Fibroblast of skin of left quadriceps (primary cell): Measurements from ENCODE around the gene RNF135.
A peak's percentile ranks its signal among the peaks of the same experiment; 100 is the strongest.
"Not testable (repeated sequence)": the region's sequence is repeated elsewhere in the genome, so short reads cannot be mapped to it uniquely, and the experiment has no call there.

Experiments used
- DNase-seq, 2 experiments: peaks; one replicate each; pipeline ENCODE4 v3.0.0-alpha.2; 2013; ENCODE audit warnings: low read depth in 2 of 2

Gene RNF135

GRCh38 chr17:30997842-30998241 is 27.0 kb downstream of the RNF135 start:
- no peak for DNase-seq

DNA sequence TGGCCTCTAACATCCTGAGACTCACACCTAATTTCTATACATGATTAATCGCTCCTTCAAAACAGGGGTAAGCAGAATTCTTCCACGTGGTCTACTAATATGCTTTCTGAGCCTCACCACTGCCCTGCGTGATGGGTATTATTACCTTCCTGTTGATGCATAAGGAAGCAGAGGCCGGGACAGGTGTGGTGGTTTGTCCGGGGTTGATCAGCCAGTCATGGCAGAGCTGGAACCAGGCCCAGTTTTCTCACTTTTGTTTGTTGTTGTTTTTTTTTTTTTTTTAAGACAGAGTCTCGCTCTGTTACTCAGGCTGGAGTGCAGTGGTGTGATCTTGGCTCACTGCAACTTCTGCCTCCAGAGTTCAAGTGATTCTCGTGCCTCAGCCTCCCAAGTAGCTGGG is 31.2 kb downstream of the RNF135 start:
- no peak for DNase-seq

DNA sequence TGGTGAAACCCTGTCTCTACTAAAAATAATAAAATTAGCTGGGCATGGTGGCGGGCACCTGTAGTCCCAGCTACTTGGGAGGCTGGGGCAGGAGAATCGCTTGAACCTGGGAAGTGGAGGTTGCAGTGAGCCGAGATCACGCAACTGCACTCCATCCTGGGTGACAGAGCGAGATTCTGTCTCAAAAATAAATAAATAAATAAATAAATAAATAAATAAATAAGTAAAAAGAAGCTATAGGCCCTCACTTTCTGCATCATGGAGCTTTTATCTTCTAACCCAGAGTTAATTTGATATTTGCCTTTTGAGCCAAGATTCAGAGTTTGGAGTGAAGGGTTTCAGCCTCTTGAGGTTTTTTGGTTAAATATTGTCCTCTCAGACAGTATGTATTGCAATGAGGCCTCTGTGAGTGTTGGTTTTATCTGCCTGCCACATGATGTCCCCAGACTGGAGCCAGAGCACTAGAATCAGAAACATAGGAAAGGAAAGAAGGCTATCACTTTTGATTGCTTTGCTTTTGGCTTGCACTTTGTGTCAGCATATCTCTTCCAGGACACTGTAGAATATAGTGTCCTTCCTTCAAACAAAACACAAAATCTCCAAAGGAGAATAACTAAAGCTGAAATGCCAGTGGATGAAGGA is 32.5 kb downstream of the RNF135 start:
- no peak for DNase-seq

GRCh38 chr17:31004160-31004559 is 33.3 kb downstream of the RNF135 start:
- no peak for DNase-seq

DNA sequence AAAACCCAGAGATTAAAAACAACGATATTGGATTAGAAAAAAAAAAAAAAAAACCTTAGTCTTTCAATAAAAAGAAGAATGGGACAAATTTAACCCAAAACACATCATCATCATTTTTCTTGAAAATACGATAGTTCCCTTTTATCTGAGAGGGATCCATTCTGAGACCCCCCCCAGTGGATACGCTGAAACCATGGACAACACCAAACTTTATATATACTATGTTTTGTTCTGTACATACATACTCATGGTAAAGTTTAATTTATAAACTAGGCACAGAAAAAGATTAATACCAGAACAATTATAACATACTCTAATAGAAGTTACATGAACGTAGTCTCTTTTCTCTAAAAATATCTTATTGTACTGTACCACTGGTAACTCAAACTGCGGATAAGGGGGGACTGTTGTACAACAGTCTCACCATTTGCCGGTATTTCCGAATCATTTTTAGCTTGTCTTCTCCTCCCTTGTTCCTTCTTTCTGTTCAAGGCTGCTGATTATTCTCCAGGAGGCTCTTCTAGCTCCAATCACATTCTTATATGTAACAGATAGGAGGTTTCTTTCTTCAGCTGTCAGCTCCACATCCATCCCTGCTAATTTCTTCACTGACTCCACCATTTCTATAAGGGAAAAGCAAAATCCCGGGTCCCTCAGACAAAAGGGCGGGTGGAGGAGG is 37.0 kb downstream of the RNF135 start:
- no peak for DNase-seq

DNA sequence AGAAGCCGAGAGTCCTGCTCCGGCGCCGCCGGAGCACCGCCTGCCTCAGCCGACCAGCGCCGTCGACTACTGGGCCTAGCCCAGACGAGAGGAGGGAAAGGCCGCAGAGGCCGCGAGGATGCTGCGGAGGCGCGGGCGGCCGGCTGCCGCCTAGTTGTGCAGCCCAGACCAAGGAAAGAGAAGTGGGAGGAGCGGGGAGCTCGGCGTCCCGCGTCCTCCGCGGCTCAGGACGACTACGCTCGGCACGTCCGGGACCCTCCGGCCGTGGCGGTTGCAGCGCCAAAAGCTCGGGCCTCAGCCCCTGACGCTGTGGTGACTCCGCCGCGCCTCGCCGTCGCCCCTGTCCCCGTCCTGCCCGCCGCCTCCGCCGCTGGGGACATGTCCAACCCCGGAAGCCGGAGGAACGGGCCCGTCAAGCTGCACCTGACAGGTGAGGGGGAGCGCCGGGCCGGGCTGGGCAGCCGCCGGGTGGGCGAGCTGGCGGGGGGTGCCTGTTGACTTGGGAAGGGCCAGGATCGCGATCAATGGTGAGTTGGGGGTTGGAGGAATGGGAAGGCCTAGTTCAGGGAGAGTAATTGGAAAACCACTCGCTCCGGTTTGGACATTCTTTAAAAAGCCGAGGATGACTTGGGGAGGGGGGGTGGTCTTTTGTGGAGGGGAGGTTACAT is 37.7 kb downstream of the RNF135 start:
- peak in 1 of 2 experiments; percentile 12 for DNase-seq

GRCh38 chr17:31009042-31009702 is 38.3 kb downstream of the RNF135 start:
- not testable (repeated sequence) for DNase-seq

DNA sequence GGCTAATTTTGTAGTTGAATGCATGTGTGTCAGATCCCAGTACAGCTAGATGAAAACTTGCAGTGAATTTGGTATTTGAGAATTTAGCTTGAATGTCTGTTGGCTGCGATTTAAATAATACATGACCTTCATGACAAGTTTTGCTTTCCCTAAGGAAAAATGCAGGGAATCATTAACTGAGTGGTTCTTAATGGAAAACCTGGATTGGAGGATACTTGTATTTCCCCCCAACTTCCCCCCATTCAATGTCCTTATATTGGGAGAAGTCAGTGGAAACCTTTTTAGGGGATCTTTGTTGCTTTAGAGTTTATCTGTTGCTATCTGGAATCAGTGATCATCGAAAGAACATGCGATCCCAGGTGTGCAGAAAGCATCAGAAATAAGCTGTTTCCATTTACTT is 39.2 kb downstream of the RNF135 start:
- not testable (repeated sequence) for DNase-seq

DNA sequence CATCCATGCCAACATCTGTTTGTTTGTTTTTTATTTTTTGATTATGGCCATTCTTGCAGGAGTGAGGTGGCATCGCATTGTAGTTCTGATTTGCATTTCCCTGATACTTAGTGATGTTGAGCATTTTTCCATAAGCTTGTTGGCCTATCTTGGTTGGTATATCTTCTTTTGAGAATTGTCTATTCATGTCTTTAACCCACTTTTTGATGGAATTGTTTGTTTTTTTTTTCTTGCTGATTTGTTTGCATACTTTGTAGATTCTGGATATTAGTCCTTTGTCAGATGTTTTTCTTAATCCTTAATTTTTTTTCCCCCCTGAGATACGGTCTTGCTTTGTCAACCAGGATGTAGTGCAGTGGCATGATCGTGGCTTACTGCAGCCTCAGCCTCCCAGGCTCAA is 43.0 kb downstream of the RNF135 start:
- DNase-seq = no peak

GRCh38 chr17:31015639-31016038 is 44.8 kb downstream of the RNF135 start:
- no peak for DNase-seq

- no peak for DNase-seq
Measured at GRCh38 chr17:31019004-31019403, 48.2 kb downstream of the RNF135 start.

DNA sequence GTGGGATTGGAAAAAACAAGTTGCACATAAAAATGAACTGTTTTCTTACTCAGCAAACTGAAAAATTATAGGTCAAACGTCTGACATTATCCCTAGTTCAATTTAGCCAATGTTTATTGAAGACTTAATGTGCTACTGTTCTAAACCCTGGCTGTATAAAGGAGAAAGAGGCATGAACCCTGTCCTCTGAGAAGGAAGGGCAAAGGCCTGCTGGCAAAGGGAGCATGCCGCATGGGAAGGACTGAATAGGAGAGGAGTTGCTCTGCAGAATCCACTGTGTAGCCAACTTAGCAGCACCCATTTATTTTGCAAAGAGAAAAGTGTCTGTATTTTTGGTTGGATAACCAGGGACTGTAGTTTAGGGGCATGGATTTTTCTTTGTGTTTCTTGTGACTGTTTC is 52.3 kb downstream of the RNF135 start:
- DNase-seq = not testable (repeated sequence)

GRCh38 chr17:31031841-31032240 is 61.0 kb downstream of the RNF135 start:
- no peak for DNase-seq

GRCh38 chr17:31035611-31036010 is 64.8 kb downstream of the RNF135 start:
- DNase-seq = not testable (repeated sequence)

DNA sequence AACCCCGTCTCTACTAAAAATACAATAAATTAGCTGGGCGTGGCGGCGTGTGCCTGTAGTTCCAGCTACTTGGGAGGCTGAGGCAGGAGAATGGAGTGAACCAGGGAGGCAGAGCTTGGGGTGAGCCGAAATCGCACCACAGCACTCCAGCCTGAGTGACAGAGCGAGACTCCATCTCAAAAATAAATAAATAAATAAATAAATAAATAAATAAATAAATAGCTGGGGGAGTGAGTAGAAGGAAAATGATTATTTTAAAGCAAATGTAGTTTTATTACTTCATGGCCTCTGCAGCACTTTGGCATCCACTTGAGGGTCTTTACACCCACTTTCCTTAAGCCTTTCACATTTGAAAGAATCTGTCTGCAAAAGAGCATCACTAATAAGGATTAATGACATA is 70.0 kb downstream of the RNF135 start:
- not testable (repeated sequence) for DNase-seq

GRCh38 chr17:31042378-31042777 is 71.5 kb downstream of the RNF135 start:
- DNase-seq = not testable (repeated sequence)

DNA sequence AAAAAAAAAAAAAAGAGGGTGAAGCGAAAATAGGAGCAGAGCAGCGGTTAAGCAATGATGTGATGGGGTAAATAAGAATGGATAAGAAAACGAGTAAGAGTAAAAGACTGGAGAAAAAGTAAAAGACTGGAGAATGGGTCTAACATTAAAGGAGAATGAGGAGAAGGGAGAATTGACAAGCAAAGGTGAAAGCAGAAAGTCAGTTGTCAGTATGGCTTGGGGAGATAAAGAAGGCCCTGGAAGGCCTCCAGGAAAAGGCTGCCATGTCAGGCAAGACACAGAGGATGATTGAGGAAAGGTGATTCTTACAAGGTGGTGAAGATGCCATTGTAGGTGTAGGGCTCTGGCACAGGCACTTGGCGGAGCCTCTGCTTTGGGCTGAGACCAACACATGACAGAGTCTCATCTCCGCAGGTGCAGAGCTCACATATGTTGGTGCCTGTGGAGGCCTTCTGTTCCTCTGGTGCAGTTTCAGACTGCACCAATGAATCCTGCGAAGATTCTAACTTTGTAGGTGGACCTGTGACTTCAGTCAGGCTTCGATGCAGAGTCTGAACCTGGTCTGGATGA is 76.1 kb downstream of the RNF135 start:
- DNase-seq = not testable (repeated sequence)

DNA sequence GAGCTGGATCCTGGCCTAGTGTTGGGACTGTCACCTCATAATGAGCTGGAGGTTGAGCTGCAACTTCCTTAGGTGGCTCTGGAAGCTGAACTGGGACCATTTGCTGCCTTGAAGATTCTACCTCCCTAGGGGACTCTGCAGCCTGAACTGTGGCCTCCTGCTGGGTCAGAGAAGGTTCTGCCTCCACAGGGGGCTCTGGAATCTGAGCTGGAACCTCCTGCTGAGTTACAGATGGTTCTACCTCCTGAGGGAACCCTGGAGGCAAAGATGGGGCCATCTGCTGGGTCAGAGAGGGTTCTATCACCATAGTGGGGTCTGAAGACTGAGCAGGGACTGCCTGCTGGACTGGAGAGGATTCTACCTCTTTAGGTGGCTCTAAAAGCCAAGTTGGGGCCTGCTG is 77.3 kb downstream of the RNF135 start:
- no peak for DNase-seq

GRCh38 chr17:31048780-31049179 is 77.9 kb downstream of the RNF135 start:
- DNase-seq = no peak
